ENCODE data around the gene ING5. TPM values are rescaled to one million over a fixed set of nuclear protein-coding genes. Genes with fewer than 3 reads are reported as not detected.

Gene ING5
- total RNA-seq, 1 donor from 2014 or later = 19.7 TPM

GRCh38 chr2:241773511-241774418 lies 71.9 kb downstream of the ING5 start:
- H3K4me3 ChIP-seq (ENCODE audit: low read depth, low read length) = no peak overlapping the region
- FAIRE-seq (no peak), DNase-seq (ENCODE audit: low read depth) (no peak)
- H3K36me3 ChIP-seq (ENCODE audit: control insufficient read depth, insufficient read depth, low read length) = no peaks in the 10 kb centered on the region
- H3K27me3 ChIP-seq (ENCODE audit: control insufficient read depth, insufficient read depth, low read length) = no peaks in the 10 kb centered on the region
- no peak for TF ChIP-seq CTCF (IDR thresholded peaks at IDR 0.05; ENCODE audit: insufficient read depth, low read length, severe bottlenecking)

DNA sequence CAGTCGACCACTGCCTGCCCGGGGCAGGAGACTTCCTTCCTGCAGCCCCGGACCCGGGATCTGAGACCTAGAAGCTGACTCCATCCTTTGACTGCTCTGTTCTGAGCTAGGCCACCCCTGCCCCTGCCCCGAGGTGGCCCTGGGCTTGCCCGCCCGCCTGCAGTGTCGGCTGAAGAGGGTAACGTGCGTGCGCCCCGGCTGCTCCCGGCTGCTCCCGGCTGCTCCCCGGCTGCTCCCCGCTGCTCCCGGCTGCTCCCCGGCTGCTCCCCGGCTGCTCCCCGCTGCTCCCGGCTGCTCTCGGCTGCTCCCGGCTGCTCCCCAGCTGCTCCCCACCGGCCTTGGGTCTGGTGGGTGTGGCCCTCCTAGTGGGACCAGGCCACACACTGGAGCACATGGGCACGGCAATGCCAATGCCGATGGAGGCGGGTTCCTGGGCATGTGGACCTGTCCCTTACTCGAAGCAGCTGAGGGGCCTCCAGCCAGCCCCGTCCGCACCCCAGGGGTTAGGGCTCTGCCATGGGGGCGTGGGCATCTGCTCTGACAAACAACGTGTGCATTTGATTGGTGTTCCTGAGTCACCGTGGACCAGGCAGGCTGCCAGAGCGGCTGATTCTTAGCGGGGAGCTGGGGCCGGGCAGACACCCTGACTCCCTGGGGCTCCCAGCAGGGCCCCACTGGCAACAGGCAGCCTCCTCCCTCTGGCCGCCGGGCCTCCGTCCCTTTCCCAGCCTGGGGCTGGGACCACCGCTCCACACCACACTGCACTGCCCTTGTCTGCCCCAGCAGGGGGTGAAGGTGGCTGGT lies 72.8 kb downstream of the ING5 start:
- H3K36me3 ChIP-seq (ENCODE audit: control insufficient read depth, insufficient read depth, low read length) = no peaks in the 10 kb centered on the region
- no peaks in the 10 kb centered on the region for H3K27me3 ChIP-seq (ENCODE audit: control insufficient read depth, insufficient read depth, low read length)
- DNase-seq (ENCODE audit: low read depth) (peak; percentile 53), FAIRE-seq (no peak)
- no peak overlapping the region for H3K4me3 ChIP-seq (ENCODE audit: low read depth, low read length)
- no peak for TF ChIP-seq CTCF (IDR thresholded peaks at IDR 0.05; ENCODE audit: insufficient read depth, low read length, severe bottlenecking)

DNA sequence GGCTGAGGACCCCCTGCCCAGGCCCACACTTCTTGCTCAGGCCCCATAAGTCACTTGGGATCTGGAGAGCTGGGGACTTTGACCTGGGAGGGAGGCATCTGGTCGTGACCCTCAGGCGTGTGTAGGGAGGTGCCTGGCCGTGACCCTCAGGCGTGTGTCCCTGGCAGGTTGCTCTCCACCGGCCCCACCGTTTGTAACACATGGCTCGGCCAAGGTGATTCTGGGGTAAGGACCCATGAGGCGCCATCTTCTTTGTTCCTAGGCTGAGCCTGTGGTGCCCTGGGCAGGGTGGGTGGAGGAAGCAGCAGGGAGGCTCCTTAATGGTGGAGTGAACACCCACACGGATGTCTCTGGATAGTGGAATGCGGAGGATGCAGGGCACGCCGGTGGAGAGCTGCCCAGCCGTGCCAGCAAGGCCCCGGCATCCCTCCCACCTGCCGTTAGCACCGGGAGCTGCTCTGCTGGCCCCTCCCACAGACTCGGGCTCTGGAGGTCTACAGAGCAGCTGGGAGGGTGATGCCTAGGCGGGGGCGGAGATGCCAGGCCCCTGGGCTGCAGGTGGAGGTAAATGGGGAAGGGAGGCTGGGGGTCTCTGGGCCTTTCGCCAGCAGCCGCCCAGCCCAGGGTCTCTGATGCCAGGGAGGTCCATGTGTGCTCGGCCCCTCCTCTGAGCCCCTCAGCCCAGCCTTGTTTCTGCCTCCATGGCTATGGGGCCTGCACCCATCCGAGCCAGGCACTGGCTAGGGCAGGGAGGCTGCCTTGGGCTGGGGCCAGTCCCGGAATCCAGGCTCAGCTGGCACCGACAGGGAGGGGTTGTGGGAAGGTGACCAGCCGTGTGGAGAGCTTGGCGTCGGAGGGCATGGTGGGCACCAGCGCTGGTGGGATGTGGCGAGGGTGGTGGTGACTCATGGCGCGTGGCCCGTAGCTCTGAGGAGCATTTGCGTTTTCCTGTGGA lies 73.7 kb downstream of the ING5 start:
- DNase-seq (ENCODE audit: low read depth) = no peak
- TF ChIP-seq CTCF (IDR thresholded peaks at IDR 0.05; ENCODE audit: insufficient read depth, low read length, severe bottlenecking) = no peak
- H3K36me3 ChIP-seq (ENCODE audit: control insufficient read depth, insufficient read depth, low read length) = no peaks in the 10 kb centered on the region
- FAIRE-seq = no peak
- H3K27me3 ChIP-seq (ENCODE audit: control insufficient read depth, insufficient read depth, low read length) = no peaks in the 10 kb centered on the region
- H3K4me3 ChIP-seq (ENCODE audit: low read depth, low read length) = no peak overlapping the region

- DNase-seq (ENCODE audit: low read depth) = no peak
- TF ChIP-seq CTCF (IDR thresholded peaks at IDR 0.05; ENCODE audit: insufficient read depth, low read length, severe bottlenecking) = no peak
- Histone ChIP-seq H3K27me3 (ENCODE audit: control insufficient read depth, insufficient read depth, low read length) (no peaks in the 10 kb centered on the region), H3K36me3 (ENCODE audit: control insufficient read depth, insufficient read depth, low read length) (no peaks in the 10 kb centered on the region), H3K4me3 (ENCODE audit: low read depth, low read length) (no peak within 1 kb of the TSS)
- FAIRE-seq = no peak
Observed at GRCh38 chr2:241776336-241777169, 74.7 kb downstream of the ING5 start, which contains the start of gene GAL3ST2. Gene GAL3ST2 (plus strand): TSS chr2:241776822. CDS start chr2:241776956, 134 bp downstream.

Measured in bronchial epithelial cell (primary cell).